Measurements from ENCODE around the gene SERPINH1.

- TF ChIP-seq REST (IDR thresholded peaks at IDR 0.05; ENCODE audit: insufficient replicate concordance, low read depth) = no peak
- TF ChIP-seq POLR2AphosphoS5 (IDR thresholded peaks at IDR 0.05; ENCODE audit: low read depth) = no peak
- peak; percentile 74 for TF ChIP-seq CTCF (IDR thresholded peaks at IDR 0.05; ENCODE audit: insufficient read depth, low read length)
- no peak for TF ChIP-seq GABPA (IDR thresholded peaks at IDR 0.05; ENCODE audit: low read depth)
- TF ChIP-seq SPI1 (IDR thresholded peaks at IDR 0.05; ENCODE audit: borderline replicate concordance, low read depth) = no peak
Observed at GRCh38 chr11:75532200-75533048, 29.6 kb upstream of the SERPINH1 start.

Measured in HL-60 (cell line).